GM21619 (cell line): Measurements from ENCODE around the gene BASP1.
"Not testable (repeated sequence)": the region's sequence is repeated elsewhere in the genome, so short reads cannot be mapped to it uniquely, and the experiment has no call there.

ENCODE experiments used
- ATAC-seq: cut with Tn5 transposase; IDR thresholded peaks from one replicate; pipeline ENCODE4 v1.9.1; 2021; ENCODE audit not compliant: unreplicated experiment

The BASP1 gene

DNA sequence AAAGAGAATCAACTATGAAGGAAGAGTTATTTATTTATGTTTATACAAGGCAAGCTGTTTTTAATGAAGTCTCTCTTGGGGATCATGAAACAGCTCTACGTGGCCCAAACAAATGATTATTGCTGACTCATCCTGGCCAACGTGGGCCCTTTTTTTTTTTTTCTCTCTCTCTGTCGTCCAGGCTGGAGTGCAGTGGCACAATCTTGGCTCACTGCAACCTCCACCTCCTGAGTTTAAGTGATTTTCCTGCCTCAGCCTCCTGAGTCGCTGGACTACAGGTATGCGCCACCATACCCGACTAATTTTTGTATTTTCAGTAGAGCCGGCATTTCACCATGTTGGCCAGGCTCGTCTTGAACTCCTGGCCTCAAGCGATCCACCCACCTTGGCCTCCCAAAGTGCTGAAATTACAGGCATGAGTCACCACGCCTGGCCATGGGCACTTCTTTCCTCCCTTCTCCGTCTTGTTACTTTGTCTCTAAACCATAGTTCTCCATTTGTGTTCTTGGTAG lies 98.3 kb downstream of the BASP1 start:
- no peak for ATAC-seq

DNA sequence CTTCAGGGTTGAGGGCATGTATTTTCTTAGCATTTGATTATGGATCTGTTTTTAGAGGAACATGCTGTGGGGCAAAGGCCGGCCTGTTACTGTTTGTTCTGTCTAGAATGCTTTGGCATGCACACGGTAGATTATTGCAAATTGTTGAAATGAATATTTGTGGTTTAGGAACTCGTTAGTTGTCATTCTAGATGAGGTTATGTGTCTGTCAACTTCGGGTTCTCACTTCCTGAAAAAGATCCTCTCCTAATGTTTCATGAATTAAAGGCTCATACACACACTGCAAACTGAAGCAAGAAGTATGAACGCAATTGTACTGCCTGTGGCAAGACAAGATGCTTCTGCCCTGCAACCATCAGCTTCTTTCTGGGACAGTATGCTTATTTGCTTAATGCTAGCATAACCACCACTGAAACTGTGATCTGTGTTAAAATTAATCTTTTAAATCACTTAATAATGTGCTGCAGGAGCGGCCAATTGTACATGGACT lies 99.6 kb downstream of the BASP1 start:
- peak; percentile 67 for ATAC-seq

DNA sequence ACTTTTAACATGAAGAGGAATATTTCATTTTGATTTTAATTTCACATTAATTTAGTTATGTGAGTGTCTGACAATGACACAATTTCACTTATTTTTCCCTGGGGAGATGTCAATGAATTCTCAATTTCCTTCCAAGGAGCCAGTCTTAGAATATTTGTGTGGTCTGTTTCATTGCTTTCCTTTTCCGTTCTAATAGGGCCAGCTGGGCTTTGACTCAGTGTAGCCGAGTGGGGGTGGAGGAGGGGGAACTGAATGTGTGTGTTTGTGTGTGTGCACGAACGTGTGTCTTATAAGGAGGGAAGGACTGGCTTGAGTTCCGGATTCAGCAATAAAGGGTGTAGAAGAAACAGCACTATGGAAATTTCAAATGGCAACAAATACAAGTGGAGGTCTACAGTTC lies 100.0 kb downstream of the BASP1 start:
- ATAC-seq: peak; percentile 30

DNA sequence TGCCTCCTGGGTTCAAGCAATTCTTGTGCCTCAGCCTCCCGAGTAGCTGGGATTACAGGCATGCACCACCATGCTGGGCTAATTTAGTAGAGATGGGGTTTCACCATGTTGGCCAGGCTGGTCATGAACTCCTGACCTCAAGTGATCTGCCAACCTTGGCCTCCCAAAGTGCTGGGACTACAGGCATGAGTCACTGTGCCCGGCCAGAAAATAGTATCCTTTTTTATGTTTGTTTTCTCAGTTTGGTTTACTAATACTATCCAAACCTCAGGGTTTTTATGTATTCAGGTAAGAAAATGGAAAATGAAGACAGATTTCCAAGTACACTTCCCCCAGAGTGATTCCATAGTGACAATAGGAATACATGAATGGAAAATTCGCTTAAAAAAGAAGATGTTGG lies 101.7 kb downstream of the BASP1 start:
- ATAC-seq: not testable (repeated sequence)

DNA sequence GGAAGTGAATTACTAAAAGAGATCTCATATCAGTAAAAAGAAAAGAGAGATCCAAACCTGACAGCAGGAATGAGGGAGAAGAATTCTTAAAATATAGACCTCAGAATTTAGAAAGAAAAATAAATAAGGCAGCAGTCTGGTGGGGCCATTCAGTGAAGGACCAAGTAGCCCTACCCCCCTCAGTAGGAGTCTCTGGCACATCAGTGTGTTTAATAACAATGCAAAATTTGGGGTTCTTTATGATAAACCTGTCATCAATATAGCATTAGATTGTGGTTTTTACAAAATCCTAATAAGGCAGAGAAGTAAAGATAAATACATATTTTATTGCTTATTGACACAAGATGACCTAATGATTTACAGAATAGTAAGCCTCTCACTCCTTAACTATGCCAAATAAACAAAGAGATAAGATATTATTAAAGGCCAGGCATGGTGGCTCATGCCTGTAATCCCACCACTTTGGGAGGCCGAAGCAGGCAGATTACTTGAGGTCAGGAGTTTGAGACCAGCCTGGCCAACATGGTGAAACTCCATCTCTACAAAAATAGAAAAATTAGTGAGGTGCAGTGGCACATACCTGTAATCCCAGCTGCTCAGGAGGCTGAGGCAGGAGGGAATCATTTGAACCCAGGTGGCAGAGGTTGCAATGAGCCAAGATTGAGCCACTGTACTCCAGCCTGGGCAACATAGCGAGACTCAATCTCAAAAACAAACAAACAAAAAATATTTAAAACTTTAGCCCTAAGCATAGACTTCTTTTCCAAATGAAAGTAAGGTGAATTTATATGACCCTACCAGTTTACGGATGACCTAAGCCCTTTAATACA lies 108.6 kb downstream of the BASP1 start:
- no peak for ATAC-seq
